NCI-H748 (cell line): ENCODE results near the gene ARV1.

Experiments
- DNase-seq: peaks from one replicate; lab custom pipeline; 2025; ENCODE audit not compliant: unreplicated experiment; lab: John Stamatoyannopoulos, UW

ARV1 gene

GRCh38 chr1:230978491-230979388, at the start of gene ARV1, which contains the start of gene TTC13:
TSS of gene ARV1 (plus strand) at chr1:230979094. CDS start at chr1:230979106, 12 bp downstream.
TSS of gene TTC13 (minus strand) at chr1:230978861. CDS start at chr1:230978830, 31 bp downstream.
- DNase-seq, result peak; percentile 98

- no peak for DNase-seq
Measured at GRCh38 chr1:230930986-230931385, 47.9 kb upstream of the ARV1 start.

GRCh38 chr1:230935852-230936251, 43.0 kb upstream of the ARV1 start:
- DNase-seq, result no peak

GRCh38 chr1:230936475-230936874, 42.4 kb upstream of the ARV1 start:
- no peak for DNase-seq

- DNase-seq, result no peak
Measured at GRCh38 chr1:230937371-230937770, 41.5 kb upstream of the ARV1 start.

GRCh38 chr1:230938924-230939368, 39.9 kb upstream of the ARV1 start:
- no peak for DNase-seq

GRCh38 chr1:230939806-230940489, 38.9 kb upstream of the ARV1 start:
- no peak for DNase-seq

- DNase-seq, result no peak
Measured at GRCh38 chr1:230940848-230941247, 38.0 kb upstream of the ARV1 start.

- DNase-seq, result no peak
Measured at GRCh38 chr1:230943048-230943593, 35.8 kb upstream of the ARV1 start.

GRCh38 chr1:230948301-230948700, 30.6 kb upstream of the ARV1 start:
- DNase-seq, result no peak

- no peak for DNase-seq
Measured at GRCh38 chr1:230948903-230949302, 30.0 kb upstream of the ARV1 start.

GRCh38 chr1:230950404-230950803, 28.5 kb upstream of the ARV1 start:
- no peak for DNase-seq

GRCh38 chr1:230957580-230957989, 21.3 kb upstream of the ARV1 start:
- DNase-seq, result no peak

GRCh38 chr1:230958370-230958769, 20.5 kb upstream of the ARV1 start:
- DNase-seq, result no peak

- no peak for DNase-seq
Measured at GRCh38 chr1:230964896-230965295, 14.0 kb upstream of the ARV1 start.

- DNase-seq, result no peak
Measured at GRCh38 chr1:230965535-230965934, 13.4 kb upstream of the ARV1 start.

GRCh38 chr1:230966358-230966873, 12.5 kb upstream of the ARV1 start:
- DNase-seq, result no peak

- no peak for DNase-seq
Measured at GRCh38 chr1:230970432-230970831, 8.5 kb upstream of the ARV1 start.

GRCh38 chr1:230971771-230972170, 7.1 kb upstream of the ARV1 start:
- DNase-seq, result no peak

- DNase-seq, result no peak
Measured at GRCh38 chr1:230972855-230973271, 6.0 kb upstream of the ARV1 start.

- no peak for DNase-seq
Measured at GRCh38 chr1:230975636-230976035, 3.3 kb upstream of the ARV1 start.
